ENCODE measurements around the gene MRPL19. TPM values are rescaled to one million over a fixed set of nuclear protein-coding genes. Genes with fewer than 3 reads are reported as not detected.
"Not testable (repeated sequence)": the region's sequence is repeated elsewhere in the genome, so short reads cannot be mapped to it uniquely, and the experiment has no call there.

The MRPL19 gene
- total RNA-seq, 1 experiment from 2014 or later = 88.3 TPM

GRCh38 chr2:75667884-75668283 is 21.3 kb downstream of the MRPL19 start:
- DNase-seq (ENCODE audit: low read depth) = no peak

GRCh38 chr2:75675423-75675822 is 28.8 kb downstream of the MRPL19 start:
- DNase-seq (ENCODE audit: low read depth) = not testable (repeated sequence)

GRCh38 chr2:75675908-75676307 is 29.3 kb downstream of the MRPL19 start:
- no peak for DNase-seq (ENCODE audit: low read depth)

DNA sequence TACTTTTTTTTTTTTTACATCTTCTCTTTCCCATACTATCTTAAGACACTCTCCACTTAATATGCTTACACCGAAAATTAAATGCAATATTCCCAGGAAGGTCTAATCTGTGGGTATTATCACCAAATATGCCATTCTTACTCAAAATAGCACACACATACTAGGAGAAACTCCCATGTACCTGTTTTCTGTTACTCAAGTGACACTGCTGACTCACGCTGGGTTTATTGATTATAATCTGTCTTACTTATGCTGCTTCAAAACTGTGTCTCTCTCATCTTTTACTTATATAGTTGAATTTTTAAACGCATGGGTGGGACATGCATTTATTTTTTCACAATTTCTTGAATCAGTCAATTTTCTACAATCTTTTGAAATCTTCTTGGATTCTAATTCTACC is 29.9 kb downstream of the MRPL19 start:
- no peak for DNase-seq (ENCODE audit: low read depth)

- no peak for DNase-seq (ENCODE audit: low read depth)
Measured at GRCh38 chr2:75679556-75679955, 33.0 kb downstream of the MRPL19 start.

GRCh38 chr2:75680402-75680801 is 33.8 kb downstream of the MRPL19 start:
- no peak for DNase-seq (ENCODE audit: low read depth)

DNA sequence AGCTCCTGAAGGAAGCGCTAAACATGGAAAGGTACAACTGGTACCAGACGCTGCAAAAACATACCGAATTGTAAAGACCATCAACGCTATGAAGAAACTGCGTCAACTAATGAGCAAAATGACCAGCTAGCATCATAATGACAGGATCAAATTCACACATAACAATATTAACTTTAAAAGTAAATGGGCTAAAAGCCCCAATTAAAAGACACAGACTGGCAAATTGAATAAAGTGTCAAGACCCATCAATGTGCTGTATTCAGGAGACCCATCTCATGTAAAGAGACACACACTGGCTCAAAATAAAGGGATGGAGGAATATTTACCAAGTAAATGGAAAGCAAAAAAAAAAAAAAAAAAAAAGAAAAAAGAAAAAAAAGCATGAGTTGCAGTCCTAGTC is 36.8 kb downstream of the MRPL19 start:
- not testable (repeated sequence) for DNase-seq (ENCODE audit: low read depth)

- no peak for DNase-seq (ENCODE audit: low read depth)
Measured at GRCh38 chr2:75688196-75688595, 41.6 kb downstream of the MRPL19 start.

DNA sequence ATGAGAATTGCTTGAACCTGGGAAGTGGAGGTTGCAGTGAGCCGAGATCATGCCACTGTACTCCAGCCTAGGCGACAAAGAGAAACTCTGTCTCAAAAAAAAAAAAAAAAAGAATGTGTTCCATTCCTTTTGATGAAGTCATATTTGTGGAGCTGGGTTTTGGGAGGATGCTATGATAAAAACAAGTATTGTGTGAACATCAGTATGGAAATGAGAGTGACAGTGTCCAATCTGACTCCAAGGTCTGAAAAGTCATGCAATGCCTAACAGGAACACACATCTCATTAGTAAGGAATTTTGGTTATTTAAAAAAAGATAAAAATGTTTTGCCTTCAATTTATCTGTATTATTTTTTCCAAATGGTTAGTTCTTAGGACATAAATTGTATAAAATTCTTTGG is 52.3 kb downstream of the MRPL19 start:
- no peak for DNase-seq (ENCODE audit: low read depth)

- DNase-seq (ENCODE audit: low read depth) = no peak
Measured at GRCh38 chr2:75702593-75702992, 56.0 kb downstream of the MRPL19 start.

DNA sequence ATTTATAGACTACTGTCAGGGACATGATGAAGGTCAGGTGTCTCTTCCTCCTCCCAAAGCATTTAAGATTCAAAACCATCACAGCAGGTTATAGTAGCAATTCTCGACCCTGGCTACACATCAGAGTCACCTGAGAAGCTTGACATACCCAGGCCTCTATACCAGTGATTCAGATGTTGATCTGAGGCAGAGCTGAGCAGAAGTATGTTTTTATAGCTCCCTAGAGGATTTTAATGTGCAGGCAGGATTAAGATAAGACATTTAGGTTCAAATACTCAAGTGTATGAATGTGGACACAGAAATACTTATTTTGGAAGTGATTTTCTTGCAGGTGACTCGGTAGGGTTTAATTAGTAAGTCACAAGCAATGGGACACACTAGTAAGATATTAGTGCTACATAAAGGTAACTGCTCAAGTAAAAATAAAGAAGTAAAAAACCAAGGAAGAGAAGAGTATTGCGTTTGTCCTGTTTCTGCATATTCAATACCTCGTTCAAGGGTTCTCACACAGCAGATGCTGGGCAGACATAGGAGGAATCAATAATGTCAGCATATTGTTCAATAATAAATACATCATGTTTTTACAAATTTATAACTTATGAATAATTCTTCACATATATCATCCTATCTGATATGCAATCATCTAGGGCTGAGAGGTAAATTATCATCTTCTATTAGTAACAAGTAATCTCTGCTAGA is 57.2 kb downstream of the MRPL19 start:
- DNase-seq (ENCODE audit: low read depth) = no peak

DNA sequence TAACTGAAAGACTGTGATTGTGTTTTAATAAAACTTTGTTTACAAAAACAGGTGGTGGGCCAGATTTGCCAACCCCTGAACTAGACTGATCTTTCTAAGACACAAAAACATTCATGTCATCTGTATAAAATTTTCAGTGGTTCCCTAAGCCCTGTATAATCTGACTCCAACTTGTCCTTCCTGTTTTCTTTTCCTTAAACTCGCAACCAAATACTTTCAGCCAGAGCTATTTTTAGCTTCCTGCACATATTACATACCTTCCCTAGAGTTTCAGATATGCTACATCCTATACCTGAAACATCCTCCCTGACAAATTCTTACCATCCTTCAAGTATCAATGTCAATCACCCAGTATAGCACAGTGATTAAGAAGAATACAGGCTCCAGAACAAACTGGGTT is 59.3 kb downstream of the MRPL19 start:
- no peak for DNase-seq (ENCODE audit: low read depth)

DNA sequence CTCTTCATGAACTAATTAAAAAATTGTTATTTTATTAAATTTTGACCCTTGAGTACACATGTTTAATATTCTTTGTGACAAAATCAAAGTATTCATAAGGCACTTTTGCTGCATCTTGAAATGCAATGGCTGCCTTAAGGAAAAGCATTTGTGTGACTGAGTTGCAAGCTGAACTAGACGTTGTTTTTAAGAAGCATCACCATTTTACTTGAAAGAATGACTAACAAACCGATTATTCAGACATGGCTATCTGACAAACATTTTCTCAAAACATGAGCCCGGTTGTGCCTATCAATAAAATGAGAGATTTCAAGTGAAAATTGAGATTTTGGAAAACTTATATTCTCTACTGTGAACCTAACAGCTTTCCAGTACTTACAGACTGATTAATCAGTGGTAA is 61.3 kb downstream of the MRPL19 start:
- DNase-seq (ENCODE audit: low read depth) = no peak

DNA sequence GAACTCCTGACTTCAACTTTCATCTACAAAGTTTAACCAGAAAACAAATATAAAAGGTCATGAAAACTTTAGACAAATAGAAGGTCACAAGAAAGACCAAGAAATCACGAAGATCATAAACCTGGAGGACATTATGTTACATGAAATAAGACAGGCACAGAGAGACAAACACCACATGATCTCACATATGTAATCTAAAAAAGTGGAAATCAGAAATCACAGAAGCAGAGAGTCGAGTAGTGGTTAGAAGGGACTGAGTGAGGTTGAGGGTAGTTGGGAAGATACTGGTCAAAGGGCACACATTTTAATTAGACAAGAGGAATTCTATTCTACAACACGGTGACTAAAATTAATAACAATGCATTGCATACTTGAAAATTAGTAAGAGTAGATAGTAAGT is 62.7 kb downstream of the MRPL19 start:
- no peak for DNase-seq (ENCODE audit: low read depth)

- no peak for DNase-seq (ENCODE audit: low read depth)
Measured at GRCh38 chr2:75710220-75710576, 63.6 kb downstream of the MRPL19 start.

DNA sequence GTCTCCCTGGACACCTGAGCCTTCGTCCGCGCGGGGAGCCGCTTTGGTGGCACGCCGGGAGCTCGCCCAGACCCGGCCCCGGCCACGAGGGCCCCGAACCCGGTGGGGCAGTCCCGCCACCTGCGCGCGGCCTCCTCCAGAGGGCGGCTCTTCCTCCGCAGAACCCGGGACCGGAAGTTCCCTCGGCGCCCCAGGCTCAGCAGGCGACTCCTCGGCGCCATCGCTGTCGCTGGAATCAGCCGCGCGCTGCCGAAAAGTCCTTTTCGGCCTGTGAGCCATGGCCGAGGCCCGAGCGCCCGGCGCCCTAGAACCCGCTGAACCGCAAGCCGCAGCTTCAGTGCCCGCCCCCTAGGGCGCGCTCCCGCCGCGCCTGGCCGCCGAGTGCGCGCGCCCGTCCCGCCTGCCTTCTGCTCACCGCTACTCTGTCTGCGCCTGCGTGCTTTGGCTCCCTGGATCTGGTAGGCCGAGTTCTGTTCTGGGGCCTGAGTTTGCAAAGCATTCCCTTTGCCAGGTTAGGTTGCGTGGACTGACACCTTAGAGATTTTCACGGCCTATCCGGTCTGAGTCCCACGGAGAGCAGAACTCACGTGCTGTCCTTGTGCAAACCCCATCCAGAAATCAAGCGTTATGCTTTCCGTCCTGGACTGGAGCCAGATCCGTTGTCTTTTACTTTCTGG is 64.1 kb downstream of the MRPL19 start, which contains the start of gene GCFC2:
Gene GCFC2, minus strand, starts transcription at position 339 of the 677 bp plus-strand sequence. Its CDS starts 60 bp downstream, at position 279.
- peak; percentile 93 for DNase-seq (ENCODE audit: low read depth)

DNA sequence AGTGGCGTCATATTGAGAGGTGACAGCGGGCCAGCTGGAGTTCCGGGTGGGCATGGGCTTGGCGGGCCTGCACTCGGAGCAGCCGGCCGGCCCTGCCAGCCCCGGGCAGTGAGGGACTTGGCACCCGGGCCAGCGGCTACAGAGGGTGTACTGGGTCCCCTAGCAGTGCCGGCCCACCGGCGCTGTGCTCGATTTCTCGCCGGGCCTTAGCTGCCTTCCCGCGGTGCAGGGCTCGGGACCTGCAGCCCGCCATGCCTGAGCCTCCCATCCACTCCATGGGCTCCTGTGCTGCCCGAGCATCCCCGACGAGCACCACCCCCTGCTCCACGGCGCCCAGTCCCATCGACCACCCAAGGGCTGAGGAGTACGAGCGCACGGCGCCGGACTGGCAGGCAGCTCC is 65.0 kb downstream of the MRPL19 start:
- not testable (repeated sequence) for DNase-seq (ENCODE audit: low read depth)

DNA sequence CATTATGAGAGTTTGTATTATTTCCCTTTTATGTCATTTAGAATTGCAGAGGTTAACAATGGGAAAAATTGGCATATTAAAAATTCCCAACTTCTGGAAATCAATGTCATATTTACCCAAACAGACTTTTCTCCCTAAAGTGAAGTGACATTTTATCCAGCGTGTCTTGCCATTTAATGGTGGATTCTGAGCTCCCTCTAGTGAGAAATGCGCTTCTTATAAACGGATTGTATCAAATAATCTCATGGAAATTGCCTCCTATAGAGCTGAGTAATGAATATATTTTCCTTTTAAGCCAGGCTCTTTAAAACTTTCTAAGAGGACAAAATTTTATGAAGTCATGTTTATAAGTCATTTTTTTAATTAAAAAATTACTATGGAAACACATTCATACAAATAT is 69.8 kb downstream of the MRPL19 start:
- no peak for DNase-seq (ENCODE audit: low read depth)

DNA sequence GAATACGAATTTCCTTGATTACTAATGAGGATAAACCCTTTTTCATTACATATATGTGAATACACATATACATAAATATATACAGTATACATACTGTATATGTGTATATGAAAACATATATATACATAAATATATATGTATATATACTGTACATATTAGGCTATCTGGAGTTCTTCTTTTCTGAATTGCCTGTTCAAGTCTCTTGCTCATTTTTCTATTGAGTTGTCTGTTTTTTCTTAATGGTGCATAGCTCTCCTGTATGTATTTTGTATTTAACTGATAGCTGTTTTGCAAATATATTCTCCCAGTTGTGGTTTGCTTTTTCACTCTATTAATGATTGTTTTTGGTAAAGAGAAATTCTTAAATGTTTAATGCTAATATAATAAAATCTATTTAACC is 73.0 kb downstream of the MRPL19 start:
- no peak for DNase-seq (ENCODE audit: low read depth)

GRCh38 chr2:75720525-75720924 is 73.9 kb downstream of the MRPL19 start:
- DNase-seq (ENCODE audit: low read depth) = no peak

- no peak for DNase-seq (ENCODE audit: low read depth)
Measured at GRCh38 chr2:75722687-75723086, 76.1 kb downstream of the MRPL19 start.

DNA sequence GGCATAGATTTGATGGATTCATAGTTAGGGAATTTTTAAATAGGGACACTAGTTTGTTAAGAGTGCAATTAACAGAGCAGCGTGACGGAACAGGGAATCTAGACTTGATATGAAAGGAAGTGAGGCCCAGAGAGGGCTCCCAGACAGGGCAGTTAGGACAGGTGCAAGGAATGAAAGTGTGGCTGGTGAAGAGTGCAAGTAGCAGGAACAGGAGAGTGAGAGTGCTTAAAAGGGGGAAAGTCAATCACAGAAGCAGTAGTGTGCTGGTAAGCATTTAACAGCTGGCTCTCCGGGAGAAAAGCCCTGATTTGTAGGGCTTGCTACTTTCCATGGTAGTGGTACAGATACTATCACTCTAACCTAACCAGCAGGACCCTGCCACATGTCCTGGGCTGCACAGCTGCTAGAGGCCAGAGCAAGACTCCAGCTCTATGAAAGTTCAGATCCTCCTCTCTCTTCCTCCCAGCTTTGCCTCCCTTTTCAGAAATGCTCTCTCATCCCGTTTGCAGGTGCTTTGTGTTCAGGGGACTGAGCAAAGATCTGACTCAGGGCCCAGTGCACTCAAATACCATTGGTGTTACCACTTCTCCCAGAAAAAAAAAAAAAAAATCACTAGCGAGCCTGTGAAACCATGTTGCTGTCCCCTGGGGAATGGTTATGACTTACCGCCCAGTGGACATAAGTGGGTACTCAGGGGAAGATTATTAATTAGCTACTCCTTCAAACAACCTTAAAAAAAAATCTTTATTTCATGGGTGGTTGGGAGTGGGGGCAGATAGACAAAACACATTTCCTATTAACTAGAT is 82.2 kb downstream of the MRPL19 start:
- DNase-seq (ENCODE audit: low read depth) = peak; percentile 11

DNA sequence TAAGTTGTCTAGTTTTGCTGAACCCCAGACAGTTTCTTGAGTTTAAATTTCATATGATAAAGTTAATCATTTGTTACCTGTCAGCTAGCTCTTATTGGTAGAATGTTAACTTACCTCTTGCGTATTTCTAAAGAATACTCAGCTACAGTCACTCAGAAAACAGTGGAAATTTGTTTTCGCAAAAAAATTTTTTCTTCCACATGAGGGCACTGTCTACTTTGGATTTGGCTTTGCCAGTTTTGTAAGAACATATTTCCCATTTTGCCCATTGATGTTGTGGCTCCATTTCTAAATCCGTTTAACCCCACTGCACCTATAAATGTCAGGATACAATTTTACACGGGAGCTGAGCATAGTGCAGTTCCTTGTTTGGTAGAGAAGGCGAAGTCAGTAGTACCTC is 83.3 kb downstream of the MRPL19 start:
- DNase-seq (ENCODE audit: low read depth) = no peak

Measured in Daoy (cell line).